Putamen (tissue), 1 donor: ENCODE measurements around the gene SLC39A6.
"Not testable (repeated sequence)": the region's sequence is repeated elsewhere in the genome, so short reads cannot be mapped to it uniquely, and the experiment has no call there.

Experiments
- DNase-seq: peaks from one replicate; pipeline ENCODE4 v3.0.0-alpha.2; 2016; ENCODE audit warnings: low spot score

The SLC39A6 gene

DNA sequence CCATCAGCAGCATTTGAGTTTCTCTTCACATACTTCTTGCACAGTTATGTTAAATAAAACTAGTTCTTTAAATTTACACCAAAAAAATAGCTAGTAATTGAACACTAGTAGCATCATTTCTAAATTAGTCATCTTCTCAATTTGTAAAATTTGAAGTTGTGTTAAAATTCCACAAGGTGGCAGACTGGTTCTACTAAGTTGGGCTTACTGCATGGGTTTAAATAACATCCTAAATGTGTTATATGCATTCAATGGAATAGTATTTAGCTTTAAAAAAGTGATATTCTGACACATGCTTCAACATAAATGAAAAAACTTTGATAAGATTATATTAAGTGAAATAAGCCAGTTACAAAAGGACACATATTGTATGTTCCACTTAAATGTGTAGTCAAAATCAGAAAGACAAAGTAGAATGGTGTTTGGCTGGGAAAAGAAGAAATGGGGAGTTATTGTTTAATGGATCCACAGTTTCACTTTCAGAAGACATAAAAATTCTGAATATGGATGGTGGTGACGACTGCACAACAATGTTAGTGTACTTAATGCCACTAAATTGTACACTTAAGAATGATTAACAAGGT lies 33.1 kb downstream of the SLC39A6 start:
- peak; percentile 16 for DNase-seq

DNA sequence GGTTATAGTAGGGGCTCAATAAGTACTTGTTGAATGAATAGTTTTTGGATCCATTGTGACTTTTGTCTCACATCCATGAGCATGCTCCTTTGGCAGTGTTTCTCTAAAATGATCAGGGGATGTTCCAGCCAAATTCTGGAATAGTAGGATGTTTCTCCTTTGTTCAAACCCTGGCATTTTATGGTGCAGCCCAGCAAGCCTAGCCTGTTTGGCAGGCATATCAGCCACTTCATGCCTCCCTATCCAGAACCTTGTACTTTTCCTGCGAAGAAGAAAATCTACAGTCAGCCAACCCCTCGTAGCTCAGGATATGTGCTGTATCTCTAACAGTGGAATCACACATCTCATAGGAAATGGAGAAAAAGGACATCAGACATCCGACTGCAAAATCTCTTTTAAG lies 34.7 kb downstream of the SLC39A6 start:
- DNase-seq: no peak

GRCh38 chr18:36092116-36092515 lies 37.0 kb downstream of the SLC39A6 start:
- DNase-seq: not testable (repeated sequence)

GRCh38 chr18:36089001-36089400 lies 40.1 kb downstream of the SLC39A6 start:
- DNase-seq: no peak

GRCh38 chr18:36088256-36088655 lies 40.9 kb downstream of the SLC39A6 start:
- DNase-seq: no peak

- DNase-seq: no peak
Observed at GRCh38 chr18:36086186-36086585, 43.0 kb downstream of the SLC39A6 start.

DNA sequence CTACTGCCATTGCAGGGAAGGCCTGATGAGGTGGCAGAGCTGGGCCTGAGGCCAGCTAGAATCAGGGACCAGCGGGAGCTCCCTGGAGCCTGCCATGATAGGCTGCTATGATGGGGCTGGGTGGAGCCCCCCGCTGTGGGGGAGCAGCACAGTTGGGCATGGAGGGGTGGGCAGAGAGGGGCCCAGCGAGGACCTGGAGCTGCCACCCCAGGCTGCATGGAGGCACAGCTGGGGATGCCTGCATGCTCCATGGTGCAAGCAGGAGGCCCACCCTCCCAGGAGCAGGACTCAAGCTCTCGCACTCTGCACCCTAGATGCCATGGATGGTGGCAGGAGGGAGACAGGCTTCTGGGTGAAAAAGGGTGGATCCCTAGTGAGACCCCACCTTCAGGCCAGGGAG lies 43.9 kb downstream of the SLC39A6 start:
- DNase-seq: no peak

DNA sequence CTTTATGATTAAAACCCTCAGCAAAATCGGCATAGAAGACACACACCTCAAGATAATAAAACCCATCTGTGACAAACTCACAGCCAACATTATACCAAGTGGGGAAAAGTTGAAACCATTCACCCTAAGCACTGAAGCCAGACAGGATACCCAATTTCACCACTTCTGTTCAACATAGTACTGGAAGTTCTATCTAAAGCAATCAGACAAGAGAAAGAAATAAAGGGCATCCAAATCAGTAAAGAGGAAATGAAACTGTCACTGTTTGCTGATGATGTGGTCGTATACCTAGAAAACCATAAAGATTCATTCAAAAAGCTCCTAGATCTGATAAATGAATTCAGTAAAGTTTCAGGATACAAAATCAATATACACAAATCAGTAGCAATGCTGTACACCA lies 45.4 kb downstream of the SLC39A6 start:
- DNase-seq: no peak

DNA sequence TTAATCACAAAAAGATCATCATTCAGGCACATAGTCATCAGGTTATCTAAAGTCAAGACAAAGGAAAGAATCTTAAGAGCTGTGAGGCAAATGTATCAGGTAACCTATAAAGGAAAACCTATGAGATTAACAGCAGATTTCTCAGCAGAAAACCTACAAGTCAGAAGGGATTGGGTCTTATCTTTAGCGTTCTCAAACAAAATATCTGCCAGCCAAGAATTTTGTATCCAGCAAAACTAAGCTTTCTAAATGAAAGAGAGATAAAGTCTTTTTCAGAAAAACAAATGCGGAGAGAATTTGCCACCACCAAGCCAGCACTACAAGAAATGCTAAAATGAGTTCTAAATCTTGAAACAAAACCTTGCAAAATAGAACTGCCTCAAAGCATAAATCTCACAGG lies 48.0 kb downstream of the SLC39A6 start:
- DNase-seq: not testable (repeated sequence)

- DNase-seq: no peak
Observed at GRCh38 chr18:36078751-36079529, 50.2 kb downstream of the SLC39A6 start.

- DNase-seq: not testable (repeated sequence)
Observed at GRCh38 chr18:36077764-36078163, 51.4 kb downstream of the SLC39A6 start.

DNA sequence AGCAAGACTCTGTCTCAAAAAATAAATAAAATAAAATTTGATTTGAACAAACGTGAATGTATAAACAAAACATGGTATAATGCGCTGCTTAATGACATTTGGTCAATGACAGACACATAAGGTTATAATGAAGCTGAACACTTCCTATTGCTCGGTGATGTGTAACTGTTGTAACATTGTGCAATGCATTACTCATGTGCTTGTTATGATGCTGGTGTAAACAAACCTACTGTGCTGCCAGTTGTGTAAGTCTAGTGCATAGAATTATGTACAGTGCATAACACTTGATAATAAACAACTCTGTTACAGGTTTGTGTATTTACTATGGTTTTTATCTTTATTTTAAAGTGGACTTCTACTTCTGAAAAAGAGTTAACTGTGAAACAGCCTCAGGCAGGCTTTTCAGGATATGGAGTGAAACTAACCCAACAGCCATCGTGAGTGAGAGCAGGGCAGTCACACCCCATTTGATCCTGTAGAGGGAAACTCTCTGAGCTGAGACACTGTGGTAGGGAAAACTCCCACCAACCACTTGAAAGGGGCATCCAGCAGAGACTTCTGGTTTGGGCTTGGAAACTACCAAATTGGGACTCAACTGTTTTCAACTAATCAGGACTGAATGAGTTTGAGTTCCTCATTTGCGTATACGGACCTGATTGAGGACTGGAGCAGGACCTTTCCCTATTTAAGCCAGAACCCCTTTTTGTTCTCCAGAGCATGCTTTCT lies 53.1 kb downstream of the SLC39A6 start:
- no peak for DNase-seq

DNA sequence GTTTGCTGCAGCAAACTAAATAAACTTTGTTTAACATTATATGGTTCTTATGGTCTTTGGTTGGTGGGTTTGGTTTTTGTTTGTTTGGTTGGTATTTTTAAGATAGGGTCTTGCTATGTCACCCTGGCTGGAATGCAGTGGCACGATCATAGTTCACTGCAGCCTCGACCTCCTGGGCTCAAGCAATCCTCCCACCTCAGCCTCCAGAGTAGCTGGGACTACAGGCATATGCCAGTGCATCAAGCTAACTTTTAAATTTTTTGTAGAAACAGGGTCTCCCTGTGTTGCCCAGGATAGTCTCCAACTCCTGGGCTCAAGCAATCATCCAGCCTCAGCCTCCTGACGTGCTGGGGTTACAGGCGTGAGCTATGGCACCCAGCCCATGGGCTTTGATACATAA lies 54.7 kb downstream of the SLC39A6 start:
- DNase-seq: no peak

- DNase-seq: no peak
Observed at GRCh38 chr18:36073676-36074075, 55.5 kb downstream of the SLC39A6 start.

DNA sequence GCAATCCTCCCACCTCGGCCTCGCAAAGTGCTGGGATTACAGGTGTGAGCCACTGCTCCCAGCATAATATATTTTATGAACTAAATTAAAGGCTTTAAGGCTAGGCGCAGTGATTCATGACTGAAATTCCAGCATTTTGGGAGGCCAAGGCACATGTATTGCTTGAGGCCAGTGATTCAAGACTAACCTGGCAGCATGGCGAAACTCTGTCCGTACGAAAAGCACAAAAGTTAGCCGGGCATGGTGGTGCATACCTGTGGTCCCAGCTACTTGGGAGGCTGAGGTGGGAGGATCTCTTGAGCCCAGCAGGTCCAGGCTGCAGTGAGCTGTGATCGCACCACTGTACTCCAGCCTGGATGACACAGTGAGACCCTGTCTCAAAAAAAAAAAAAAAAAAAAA lies 56.7 kb downstream of the SLC39A6 start:
- not testable (repeated sequence) for DNase-seq

DNA sequence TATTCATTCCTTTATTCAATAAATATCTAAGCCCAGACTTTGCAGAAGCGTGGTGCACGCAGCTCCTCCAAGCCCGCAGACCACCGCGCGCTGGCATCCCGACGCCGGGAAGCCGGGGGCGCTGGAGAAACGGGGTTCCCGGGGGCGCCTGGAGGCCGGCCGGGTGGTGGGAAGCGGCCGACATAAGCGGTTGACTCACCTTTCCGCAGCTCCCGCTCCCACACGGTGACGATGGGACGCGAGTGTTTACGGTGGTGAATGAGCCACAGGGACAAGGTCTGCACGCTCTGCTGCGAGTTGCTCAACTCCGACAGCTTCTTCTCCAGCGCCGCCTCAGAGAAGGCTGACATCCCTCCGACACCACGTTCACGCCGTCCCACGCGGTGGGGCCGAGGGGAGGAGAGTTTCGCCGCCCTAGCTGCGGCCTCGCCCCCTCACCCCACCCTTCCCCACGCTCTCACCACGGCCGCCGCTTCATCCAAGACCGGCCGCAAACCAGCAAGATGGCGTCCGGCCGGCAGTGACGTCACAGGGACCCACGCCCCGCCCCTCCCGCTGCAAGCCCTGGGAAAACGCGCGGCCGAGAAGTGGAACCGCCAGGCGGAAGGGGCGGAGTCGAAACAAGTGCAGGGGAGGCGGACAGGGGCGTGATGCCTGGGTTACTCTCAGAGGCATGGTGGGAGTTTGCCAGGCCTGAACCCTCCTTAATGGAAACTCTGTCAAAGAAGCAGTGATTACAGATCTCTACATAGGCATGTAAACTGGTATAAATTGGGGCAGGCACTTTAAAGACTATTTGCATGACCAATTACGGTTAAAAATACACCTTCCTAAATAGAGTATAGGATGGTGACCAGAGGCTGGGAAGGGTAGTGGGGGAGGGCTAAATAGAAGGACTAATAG lies 61.8 kb downstream of the SLC39A6 start, which contains the start of gene RPRD1A:
Gene RPRD1A, minus strand, starts transcription at position 505 of the 903 bp plus-strand sequence. Its CDS starts 155 bp downstream, at position 350.
- DNase-seq: peak; percentile 95

- DNase-seq: no peak
Observed at GRCh38 chr18:36066686-36067054, 62.5 kb downstream of the SLC39A6 start.

GRCh38 chr18:36066001-36066400 lies 63.1 kb downstream of the SLC39A6 start:
- no peak for DNase-seq

DNA sequence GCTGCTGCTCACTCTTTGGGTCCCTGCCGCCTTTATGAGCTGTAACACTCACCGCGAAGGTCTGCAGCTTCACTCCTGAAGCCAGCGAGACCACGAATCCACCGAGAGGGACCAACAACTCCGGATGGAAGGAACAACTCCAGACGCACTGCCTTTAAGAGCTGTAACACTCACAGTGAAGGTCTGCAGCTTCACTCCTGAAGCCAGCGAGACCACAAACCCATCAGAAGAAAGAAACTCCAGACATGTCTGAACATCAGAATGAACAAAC lies 64.4 kb downstream of the SLC39A6 start:
- DNase-seq: not testable (repeated sequence)

- no peak for DNase-seq
Observed at GRCh38 chr18:36064027-36064808, 64.9 kb downstream of the SLC39A6 start.

- peak; percentile 9 for DNase-seq
Observed at GRCh38 chr18:36058674-36059073, 70.5 kb downstream of the SLC39A6 start.
